Vagina (tissue), 2 donors: ENCODE data around the gene CR1. TPM values are rescaled to one million over a fixed set of nuclear protein-coding genes. Genes with fewer than 3 reads are reported as not detected.
"Not testable (repeated sequence)": the region's sequence is repeated elsewhere in the genome, so short reads cannot be mapped to it uniquely, and the experiment has no call there.

Source experiments
- DNase-seq, 2 donors: peaks; one replicate each; pipeline ENCODE4 v3.0.0-alpha.2; 2017; ENCODE audit errors: extremely low spot score in 2 of 2
- H3K27ac ChIP-seq: fragments of 200-600 bp; sonication (generic); one replicate; pipeline ENCODE4 v1.5.1; 2019
- H3K27me3 ChIP-seq: fragments of 200-600 bp; sonication (generic); one replicate; pipeline ENCODE4 v1.5.1; 2019
- H3K36me3 ChIP-seq, 2 donors: fragments of 200-600 bp; sonication (generic); one replicate each; pipeline ENCODE4 v1.5.1; 2017 to 2019
- H3K4me1 ChIP-seq: fragments of 200-600 bp; sonication (generic); one replicate; pipeline ENCODE4 v1.5.1; 2019
- H3K4me3 ChIP-seq, 2 donors: fragments of 200-600 bp; sonication (generic); 1 replicate in 1 of 2; 2 replicates in 1 of 2; pipeline ENCODE4 v1.5.1; 2016 to 2019
- H3K9me3 ChIP-seq: fragments of 200-600 bp; sonication (generic); one replicate; pipeline ENCODE4 v1.5.1; 2019
- CTCF ChIP-seq, 3 experiments: fragments of 450-650 bp in 2 of 3; fragments of 200-600 bp in 1 of 3; sonication (generic) in 1 of 3; IDR thresholded peaks; one replicate each; pipeline ENCODE4 v1.5.1; 2017 to 2019; ENCODE audit warnings: antibody characterized with exemption in 3 of 3, mild to moderate bottlenecking in 2 of 3, moderate library complexity in 2 of 3
- POLR2A ChIP-seq, 2 donors: fragments of 450-650 bp; IDR thresholded peaks; one replicate each; pipeline ENCODE4 v1.6.1; 2017; ENCODE audit warnings: antibody characterized with exemption in 2 of 2, mild to moderate bottlenecking in 2 of 2, moderate library complexity in 2 of 2
- POLR2AphosphoS5 ChIP-seq, 2 donors: sonication (generic); formaldehyde crosslinking; IDR thresholded peaks; one replicate each; pipeline ENCODE4 v1.9.0; 2017; ENCODE audit warnings: antibody characterized with exemption in 2 of 2, mild to moderate bottlenecking in 2 of 2, low read depth in 1 of 2; ENCODE audit not compliant: insufficient read depth in 1 of 2
- intact Hi-C: fragments of 100-400 bp; cut with DNase I; formaldehyde crosslinking; loops from one replicate; pipeline ENCODE4 v1.15.1; 2023
- total RNA-seq: library from RNA; depleted of rRNA; stranded (reverse); fragments of >200 nt; gene quantifications from one replicate; pipeline ENCODE4 v1.2.3, GENCODE V29; 2016

CR1 gene
- total RNA-seq, 1 donor from 2014 or later = 2.5 TPM

- Histone ChIP-seq H3K36me3 (no peaks in the 10 kb centered on the region), H3K4me1 (no peaks in the 10 kb centered on the region), H3K4me3 (no peak overlapping the region), H3K27ac (no peak overlapping the region), H3K27me3 (no peaks in the 10 kb centered on the region), H3K9me3 (no peaks in the 10 kb centered on the region)
- intact Hi-C loops = no loop called here
- TF ChIP-seq POLR2AphosphoS5 (IDR thresholded peaks at IDR 0.05; ENCODE audit: insufficient read depth in 1 of 2, low read depth in 1 of 2) (no peak), CTCF (IDR thresholded peaks at IDR 0.05) (no peak), POLR2A (IDR thresholded peaks at IDR 0.05) (no peak)
- DNase-seq = no peak
These were observed 20.8 kb downstream of the CR1 start for GRCh38 chr1:207516729-207517128.

- Histone ChIP-seq H3K27me3 (no peaks in the 10 kb centered on the region), H3K9me3 (no peaks in the 10 kb centered on the region), H3K36me3 (no peaks in the 10 kb centered on the region), H3K4me3 (no peak overlapping the region), H3K4me1 (no peaks in the 10 kb centered on the region), H3K27ac (no peak overlapping the region)
- DNase-seq = no peak
- intact Hi-C loops = no loop called here
- TF ChIP-seq POLR2AphosphoS5 (IDR thresholded peaks at IDR 0.05; ENCODE audit: insufficient read depth in 1 of 2, low read depth in 1 of 2) = no peak
- no peak for TF ChIP-seq POLR2A (IDR thresholded peaks at IDR 0.05)
- TF ChIP-seq CTCF (IDR thresholded peaks at IDR 0.05) = no peak
These were observed 22.8 kb downstream of the CR1 start for GRCh38 chr1:207518608-207519236.

DNA sequence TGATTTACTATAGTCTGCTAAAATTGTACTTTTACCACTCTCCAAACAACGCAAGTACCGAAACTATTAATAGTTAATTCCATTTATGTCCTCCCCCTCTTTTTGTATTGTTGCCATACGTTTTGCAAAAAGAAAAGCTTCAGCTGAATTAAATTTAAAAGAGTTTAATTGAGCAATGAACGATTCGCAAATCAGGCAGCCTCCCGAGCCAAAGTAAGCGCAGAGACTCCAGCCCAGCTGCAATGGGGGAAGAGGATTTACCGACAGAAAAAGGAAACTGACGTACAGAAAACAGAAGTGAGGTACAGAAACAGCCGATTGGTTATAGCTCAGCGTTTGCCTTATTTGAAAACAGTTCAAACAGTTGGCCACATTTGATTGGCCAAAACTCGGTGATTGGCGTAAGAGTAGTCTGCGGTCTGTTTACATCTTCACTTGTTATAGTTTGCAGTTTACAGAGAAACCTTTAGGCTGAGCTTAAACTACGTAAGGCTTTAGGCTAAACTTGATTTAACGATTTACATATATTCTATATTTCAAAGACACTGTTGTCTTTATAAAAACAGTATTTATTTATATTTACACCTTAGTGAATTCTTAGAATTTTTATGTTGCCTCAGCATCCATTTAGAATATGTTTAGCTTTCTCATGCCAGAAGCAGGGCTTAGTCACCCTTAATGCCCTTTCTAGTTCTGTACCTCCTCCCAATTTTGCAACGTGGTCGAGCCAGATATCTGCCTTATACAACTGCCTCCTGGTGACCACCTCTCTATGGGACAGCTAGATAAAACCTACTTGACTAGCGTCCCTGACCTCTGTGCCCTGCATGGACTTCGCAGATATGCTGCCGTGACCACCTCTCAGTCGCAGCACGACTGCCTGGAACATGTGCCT is 23.8 kb downstream of the CR1 start:
- no peak overlapping the region for H3K27ac ChIP-seq
- no peaks in the 10 kb centered on the region for H3K9me3 ChIP-seq
- no peaks in the 10 kb centered on the region for H3K36me3 ChIP-seq
- no peak overlapping the region for H3K4me3 ChIP-seq
- TF ChIP-seq POLR2A (IDR thresholded peaks at IDR 0.05) (no peak), CTCF (IDR thresholded peaks at IDR 0.05) (no peak), POLR2AphosphoS5 (IDR thresholded peaks at IDR 0.05; ENCODE audit: insufficient read depth in 1 of 2, low read depth in 1 of 2) (no peak)
- no peaks in the 10 kb centered on the region for H3K27me3 ChIP-seq
- H3K4me1 ChIP-seq = no peaks in the 10 kb centered on the region
- no peak for DNase-seq
- intact Hi-C loops = no loop called here

DNA sequence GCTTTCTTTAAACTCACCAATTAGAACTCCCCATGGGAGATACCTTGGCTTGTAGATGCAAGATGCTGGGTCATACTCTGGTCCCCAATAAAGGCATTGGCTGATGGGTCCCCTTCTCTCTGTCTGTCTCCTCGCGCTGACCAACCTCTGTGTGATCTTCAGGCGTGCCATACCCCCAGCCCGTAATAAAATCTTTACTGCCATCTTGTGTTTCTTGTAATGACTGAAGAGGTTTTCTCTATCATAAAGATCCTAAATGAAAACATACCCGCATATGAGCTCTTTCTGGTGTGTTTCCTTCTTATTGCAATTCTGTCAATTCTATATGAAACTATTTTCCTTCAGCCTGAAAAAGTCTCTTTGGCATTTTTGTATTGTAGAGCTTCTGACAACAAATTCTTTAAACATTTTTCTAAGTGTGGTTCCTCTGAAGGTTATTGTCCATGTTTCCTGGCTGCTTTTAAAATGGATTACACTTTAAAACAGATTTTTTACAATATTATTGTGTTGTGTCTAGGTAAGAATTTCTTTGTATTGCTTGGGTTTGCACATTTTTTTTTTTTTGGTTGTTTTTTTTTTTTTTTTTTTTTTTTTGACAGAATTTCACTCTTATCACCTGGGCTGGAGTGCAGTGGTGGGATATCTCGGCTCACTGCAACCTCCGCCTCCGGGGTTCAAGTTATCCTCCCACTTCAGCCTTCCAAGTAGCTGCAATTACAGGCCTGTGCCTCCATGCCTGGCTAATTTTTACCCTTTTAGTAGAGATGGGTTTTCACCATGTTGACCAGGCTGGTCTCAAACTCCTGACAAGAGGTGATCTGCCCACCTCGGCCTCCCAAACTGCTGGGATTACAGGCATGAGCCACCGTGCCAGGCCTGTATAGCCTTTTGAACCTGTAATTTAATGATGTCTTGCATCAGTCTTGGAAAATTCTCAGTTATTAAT is 24.7 kb downstream of the CR1 start:
- intact Hi-C loops, H3K36me3 ChIP-seq, H3K27me3 ChIP-seq, H3K4me3 ChIP-seq, DNase-seq, H3K27ac ChIP-seq, H3K9me3 ChIP-seq, H3K4me1 ChIP-seq: not testable (repeated sequence)

- H3K36me3 ChIP-seq, H3K27ac ChIP-seq, H3K4me3 ChIP-seq, DNase-seq, H3K4me1 ChIP-seq, H3K9me3 ChIP-seq, intact Hi-C loops, H3K27me3 ChIP-seq: not testable (repeated sequence)
These were observed 29.3 kb downstream of the CR1 start for GRCh38 chr1:207525239-207525638.

DNA sequence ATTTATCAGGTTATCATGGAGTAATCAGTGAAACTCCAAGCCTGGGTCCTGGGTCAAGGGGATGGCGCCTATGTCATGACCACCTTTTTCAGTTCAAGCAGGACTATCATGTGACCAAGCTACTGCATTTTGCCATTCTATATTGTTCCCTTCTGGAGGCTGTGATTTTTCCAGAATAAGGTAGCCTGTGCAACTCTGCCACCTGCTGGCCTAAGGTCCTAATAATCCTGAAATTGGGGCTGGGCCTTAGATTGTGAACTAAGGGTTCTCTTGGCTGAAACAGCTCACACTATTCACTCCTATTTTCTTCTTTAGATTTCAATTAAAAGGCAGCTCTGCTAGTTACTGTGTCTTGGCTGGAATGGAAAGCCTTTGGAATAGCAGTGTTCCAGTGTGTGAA is 32.4 kb downstream of the CR1 start:
- H3K4me3 ChIP-seq, DNase-seq, H3K27me3 ChIP-seq, H3K36me3 ChIP-seq, H3K4me1 ChIP-seq, intact Hi-C loops, H3K9me3 ChIP-seq, H3K27ac ChIP-seq: not testable (repeated sequence)

DNA sequence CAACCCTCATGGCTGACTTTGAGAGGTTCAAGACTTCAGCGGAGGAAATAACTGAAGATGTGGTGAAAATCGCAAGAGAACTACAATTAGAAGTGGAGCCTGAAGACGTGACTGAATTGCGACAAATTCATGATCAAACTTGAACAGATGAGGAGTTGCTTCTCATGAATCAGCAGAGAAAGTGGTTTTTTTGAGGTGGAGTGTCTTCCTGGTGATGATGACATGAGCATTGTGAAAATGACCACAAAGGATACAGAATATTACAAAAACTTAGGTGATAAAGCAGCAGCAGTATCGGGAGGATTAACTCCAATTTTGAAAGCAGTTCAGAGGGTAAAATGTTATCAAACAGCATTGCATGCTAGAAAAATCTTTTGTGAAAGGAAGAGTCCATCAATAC is 40.3 kb downstream of the CR1 start:
- H3K27ac ChIP-seq, H3K36me3 ChIP-seq, intact Hi-C loops, H3K4me3 ChIP-seq, H3K27me3 ChIP-seq, H3K4me1 ChIP-seq, DNase-seq, H3K9me3 ChIP-seq: not testable (repeated sequence)

- H3K27ac ChIP-seq, H3K4me1 ChIP-seq, H3K4me3 ChIP-seq, H3K27me3 ChIP-seq, intact Hi-C loops, DNase-seq, H3K9me3 ChIP-seq, H3K36me3 ChIP-seq: not testable (repeated sequence)
These were observed 50.9 kb downstream of the CR1 start for GRCh38 chr1:207546677-207547357.

- intact Hi-C loops, H3K36me3 ChIP-seq, H3K9me3 ChIP-seq, DNase-seq, H3K4me3 ChIP-seq, H3K4me1 ChIP-seq, H3K27me3 ChIP-seq, H3K27ac ChIP-seq: not testable (repeated sequence)
These were observed 58.9 kb downstream of the CR1 start for GRCh38 chr1:207554823-207555222.
